Gastrocnemius medialis (tissue), 4 donors: ENCODE data around the gene CLEC4A. TPM values are rescaled to one million over a fixed set of nuclear protein-coding genes. Genes with fewer than 3 reads are reported as not detected.
A peak's percentile ranks its signal among the peaks of the same experiment; 100 is the strongest.

Experiments used
- ATAC-seq, 2 donors: fragments of 150-250 bp; one replicate each; pipeline ENCODE4 v1.9.1; 2016
- DNase-seq, 2 donors: peaks; one replicate each; pipeline ENCODE4 v3.0.0-alpha.2; 2019
- H3K27ac ChIP-seq, 4 donors: fragments of 200-600 bp; sonication (generic); 1 replicate in 1 of 4; 2 replicates in 3 of 4; pipeline ENCODE4 v1.5.1; 2016 to 2018; ENCODE audit warnings: mild to moderate bottlenecking in 2 of 4, moderate library complexity in 1 of 4
- H3K27me3 ChIP-seq, 3 donors: fragments of 200-600 bp; sonication (generic) in 2 of 3; 1 replicate in 1 of 3; 2 replicates in 2 of 3; pipeline versions ENCODE4 v1.5.1 to v1.6.0; 2016 to 2019; ENCODE audit warnings: mild to moderate bottlenecking in 1 of 3, moderate library complexity in 1 of 3
- H3K36me3 ChIP-seq, 2 donors: fragments of 200-600 bp; sonication (generic) in 1 of 2; one replicate each; pipeline ENCODE4 v1.5.1; 2017 to 2018
- H3K4me1 ChIP-seq, 2 donors: fragments of 200-600 bp; sonication (generic) in 1 of 2; one replicate each; pipeline ENCODE4 v1.5.1; 2016 to 2017; ENCODE audit warnings: mild to moderate bottlenecking in 2 of 2
- H3K4me3 ChIP-seq, 4 donors: fragments of 200-600 bp; sonication (generic) in 3 of 4; 1 replicate in 1 of 4; 2 replicates in 3 of 4; pipeline ENCODE4 v1.5.1; 2016 to 2019; ENCODE audit warnings: mild to moderate bottlenecking in 2 of 4
- H3K9me3 ChIP-seq, 3 donors: fragments of 200-600 bp; sonication (generic) in 2 of 3; 1 replicate in 1 of 3; 2 replicates in 2 of 3; pipeline ENCODE4 v1.5.1; 2016 to 2019
- CTCF ChIP-seq, 5 experiments: fragments of 450-650 bp in 3 of 5; fragments of 200-600 bp in 2 of 5; sonication (generic) in 2 of 5; IDR thresholded peaks in 4 of 5; conservative IDR thresholded peaks in 1 of 5; 1 replicate in 4 of 5; 2 replicates in 1 of 5; pipeline ENCODE4 v1.5.1; 2016 to 2019; ENCODE audit warnings: antibody characterized with exemption in 5 of 5, mild to moderate bottlenecking in 3 of 5, moderate library complexity in 3 of 5
- POLR2A ChIP-seq, 2 donors: fragments of 450-650 bp; IDR thresholded peaks; one replicate each; pipeline ENCODE4 v1.6.1; 2017; ENCODE audit warnings: antibody characterized with exemption in 2 of 2, mild to moderate bottlenecking in 2 of 2, moderate library complexity in 2 of 2
- in situ Hi-C, 4 donors: fragments of 200-750 bp; cut with MboI; loops; one replicate each; pipeline versions ENCODE4 v1.15.0 to v1.8.0; 2017; ENCODE audit warnings: low sequenced_read_pairs in 4 of 4
- intact Hi-C: fragments of 100-400 bp; cut with DNase I; formaldehyde crosslinking; loops from one replicate; pipeline ENCODE4 v1.15.1; 2023; ENCODE audit warnings: low total_unique reads
- total RNA-seq, 4 donors: library from RNA; depleted of rRNA; stranded (reverse); fragments of >200 nt; gene quantifications; one replicate each; pipeline versions ENCODE4 v1.1.0 to v1.2.3, GENCODE V29; 2016

CLEC4A gene
- total RNA-seq, 4 donors from 2014 or later, result not detected

DNA sequence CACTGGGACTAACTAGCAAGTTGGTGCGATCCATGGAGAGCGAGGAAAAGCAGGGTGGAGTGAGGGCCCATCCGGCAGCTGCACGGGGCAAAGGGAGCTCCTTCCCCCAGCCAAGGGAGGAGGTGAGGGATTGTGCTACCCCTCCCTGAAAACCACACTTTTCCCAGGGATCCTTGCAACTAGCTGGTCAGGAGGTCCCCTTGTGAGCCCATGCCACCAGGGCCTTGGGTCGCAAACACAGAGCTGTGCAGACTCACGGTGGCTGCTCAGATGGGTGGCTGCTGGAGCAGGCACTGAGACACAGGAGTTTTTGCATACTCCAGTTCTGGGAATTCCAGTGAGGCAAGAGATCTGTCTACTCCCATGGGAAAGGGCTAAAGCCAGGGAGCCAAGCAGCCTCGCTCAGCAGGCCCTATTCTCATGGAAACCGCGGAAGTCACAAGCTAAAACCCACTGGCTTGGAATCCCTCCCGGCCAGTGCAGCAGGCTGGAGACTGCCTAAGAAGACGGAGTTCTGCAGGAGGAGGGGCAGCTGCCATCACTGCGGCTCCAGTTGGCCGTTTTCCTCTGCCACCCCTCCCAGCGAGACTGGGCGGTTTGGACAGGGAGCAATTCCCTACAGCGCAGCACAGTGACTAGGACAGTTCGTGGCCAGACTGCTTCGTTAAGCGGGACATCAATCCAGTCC, 22.5 kb downstream of the CLEC4A start:
- Histone ChIP-seq H3K4me1 (no peaks in the 10 kb centered on the region), H3K9me3 (no peaks in the 10 kb centered on the region), H3K27ac (no peak overlapping the region), H3K36me3 (no peaks in the 10 kb centered on the region), H3K27me3 (no peaks in the 10 kb centered on the region), H3K4me3 (peak overlapping the region in 2 of 4 donors; percentile 19 to 34)
- DNase-seq (peak in 1 of 2 donors; percentile 14), ATAC-seq (peak; percentile 30 to 56)
- intact Hi-C loops, result no loop called here
- TF ChIP-seq POLR2A (IDR thresholded peaks at IDR 0.05) (no peak), CTCF (IDR thresholded peaks at IDR 0.05 in 4 of 5, conservative IDR thresholded peaks at IDR 0.05 in 1 of 5) (no peak)
- in situ Hi-C loops, result no loop called here

- no peak for ATAC-seq
Measured at GRCh38 chr12:8146442-8146771, 23.0 kb downstream of the CLEC4A start.

GRCh38 chr12:8154526-8154925, 31.1 kb downstream of the CLEC4A start:
- no peak overlapping the region for H3K4me3 ChIP-seq
- H3K9me3 ChIP-seq, result no peaks in the 10 kb centered on the region
- intact Hi-C loops, result no loop called here
- DNase-seq (no peak), ATAC-seq (no peak)
- no peaks in the 10 kb centered on the region for H3K4me1 ChIP-seq
- TF ChIP-seq POLR2A (IDR thresholded peaks at IDR 0.05) (no peak), CTCF (IDR thresholded peaks at IDR 0.05 in 4 of 5, conservative IDR thresholded peaks at IDR 0.05 in 1 of 5) (no peak)
- no peaks in the 10 kb centered on the region for H3K27me3 ChIP-seq
- in situ Hi-C loops, result no loop called here
- H3K27ac ChIP-seq, result no peak overlapping the region
- H3K36me3 ChIP-seq, result no peaks in the 10 kb centered on the region

More at GRCh38 chr12:8146442-8146771, 23.0 kb downstream of the CLEC4A start:
- no peaks in the 10 kb centered on the region for H3K27me3 ChIP-seq
- DNase-seq, result no peak
- peak overlapping the region in 2 of 4 donors; percentile 19 to 34 for H3K4me3 ChIP-seq
- intact Hi-C loops, result no loop called here
- no peaks in the 10 kb centered on the region for H3K9me3 ChIP-seq
- in situ Hi-C loops, result no loop called here
- no peak for TF ChIP-seq CTCF (IDR thresholded peaks at IDR 0.05 in 4 of 5, conservative IDR thresholded peaks at IDR 0.05 in 1 of 5)
- no peak for TF ChIP-seq POLR2A (IDR thresholded peaks at IDR 0.05)
- no peaks in the 10 kb centered on the region for H3K4me1 ChIP-seq
- no peaks in the 10 kb centered on the region for H3K36me3 ChIP-seq
- H3K27ac ChIP-seq, result no peak overlapping the region

- intact Hi-C loops, result no loop called here
Measured at GRCh38 chr12:8156416-8156815, 33.0 kb downstream of the CLEC4A start.

More at GRCh38 chr12:8156416-8156815, 33.0 kb downstream of the CLEC4A start:
- Histone ChIP-seq H3K27me3 (no peaks in the 10 kb centered on the region), H3K4me1 (no peaks in the 10 kb centered on the region), H3K36me3 (no peaks in the 10 kb centered on the region), H3K9me3 (no peaks in the 10 kb centered on the region), H3K27ac (no peak overlapping the region), H3K4me3 (no peak overlapping the region)
- no peak for DNase-seq
- TF ChIP-seq POLR2A (IDR thresholded peaks at IDR 0.05), result no peak
- no peak for TF ChIP-seq CTCF (IDR thresholded peaks at IDR 0.05 in 4 of 5, conservative IDR thresholded peaks at IDR 0.05 in 1 of 5)
- ATAC-seq, result no peak
- in situ Hi-C loops, result no loop called here
